ENCODE measurements around the gene MANEAL.

- TF ChIP-seq CTCF (IDR thresholded peaks at IDR 0.05) (no peak), POLR2A (IDR thresholded peaks at IDR 0.05) (no peak)
Measured at GRCh38 chr1:37825506-37825905, 31.9 kb downstream of the MANEAL start.

All from right lobe of liver (tissue), 4 donors.